GM12892 (cell line): ENCODE results near the gene REC114.
"Not testable (repeated sequence)": the region's sequence is repeated elsewhere in the genome, so short reads cannot be mapped to it uniquely, and the experiment has no call there.

ENCODE experiments used
- POLR2A ChIP-seq: IDR thresholded peaks from 2 replicates; pipeline ENCODE4 v1.6.1; 2011; ENCODE audit warnings: low read depth, low read length, control low read depth
- TAF1 ChIP-seq: IDR thresholded peaks from 2 replicates; pipeline ENCODE4 v1.6.1; 2011; ENCODE audit warnings: low read depth, mild to moderate bottlenecking, control low read depth, low read length, borderline replicate concordance

DNA sequence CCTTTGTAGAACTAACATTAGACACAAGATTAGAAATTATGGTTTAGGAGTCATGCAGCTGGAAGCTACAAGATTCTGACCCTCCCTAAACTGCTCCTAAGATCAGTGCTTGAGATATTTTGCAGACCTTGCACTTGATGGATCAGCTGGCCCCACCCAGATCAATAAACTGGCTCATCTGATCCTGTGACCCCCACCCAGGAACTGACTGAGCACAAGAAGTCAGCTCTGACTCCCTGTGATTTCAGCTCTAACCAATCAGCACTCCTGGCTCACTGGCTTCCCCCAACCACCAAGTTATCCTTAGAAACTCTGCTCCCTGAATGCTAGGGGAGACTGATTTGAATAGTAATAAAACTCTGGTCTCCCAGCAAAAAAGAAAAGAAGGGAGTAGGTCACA is 134.6 kb downstream of the REC114 start:
- not testable (repeated sequence) for TF ChIP-seq POLR2A, TAF1
